HG03108 (cell line): ENCODE results near the gene AMACR.

Experiments
- ATAC-seq: cut with Tn5 transposase; IDR thresholded peaks from one replicate; pipeline ENCODE4 v1.9.1; 2021; ENCODE audit warnings: moderate library complexity; ENCODE audit not compliant: unreplicated experiment

The AMACR gene

DNA sequence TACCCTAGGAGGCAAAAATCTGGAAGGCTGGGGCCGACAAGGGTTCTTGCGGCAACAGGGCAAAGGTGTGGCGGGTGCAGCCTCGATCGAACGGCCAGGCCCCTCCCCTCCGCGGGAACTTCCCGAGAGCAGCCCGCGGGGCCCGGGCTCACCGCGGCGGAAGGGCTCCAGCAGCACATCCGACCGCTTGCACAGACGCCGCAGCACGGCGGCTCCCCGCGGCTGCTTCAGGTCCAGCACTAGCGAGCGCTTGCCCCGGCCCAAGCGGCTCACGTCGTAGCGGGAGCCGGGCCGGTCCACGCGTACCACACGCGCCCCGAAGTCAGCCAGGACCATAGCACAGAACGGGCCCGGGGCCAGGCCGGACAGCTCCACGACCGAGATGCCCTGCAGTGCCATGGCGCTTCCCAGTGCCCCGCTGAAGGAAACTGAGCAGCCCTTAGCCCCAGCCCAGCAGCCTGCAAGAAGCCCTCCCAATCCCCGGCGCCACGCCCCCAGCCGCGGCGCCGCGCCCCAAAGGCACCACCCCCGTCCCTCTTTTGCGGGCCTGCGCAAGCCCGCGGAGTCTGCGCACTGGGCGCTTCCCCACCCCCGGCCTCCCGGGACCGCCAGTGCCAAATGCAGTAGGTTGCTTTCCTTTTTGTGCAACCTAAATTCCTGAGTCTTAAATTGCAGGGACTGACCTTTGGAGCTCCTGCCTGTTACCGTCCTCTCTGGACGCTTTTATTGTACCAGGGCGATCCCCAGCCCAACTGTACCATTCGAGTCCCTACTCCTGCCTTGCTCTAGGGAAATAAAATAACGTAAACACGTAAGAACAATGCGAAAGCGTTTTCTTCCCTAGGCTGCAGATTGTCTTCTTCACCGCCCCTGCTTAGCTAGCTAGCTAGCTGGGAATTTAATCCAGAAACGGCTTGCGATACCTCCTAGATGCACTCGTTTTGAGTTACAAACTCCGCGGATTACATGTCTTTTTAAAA, at the start of gene AMACR:
Gene AMACR, minus strand, starts transcription at position 430 of the 980 bp plus-strand sequence. Its CDS starts 31 bp downstream, at position 399.
- peak; percentile 87 for ATAC-seq

DNA sequence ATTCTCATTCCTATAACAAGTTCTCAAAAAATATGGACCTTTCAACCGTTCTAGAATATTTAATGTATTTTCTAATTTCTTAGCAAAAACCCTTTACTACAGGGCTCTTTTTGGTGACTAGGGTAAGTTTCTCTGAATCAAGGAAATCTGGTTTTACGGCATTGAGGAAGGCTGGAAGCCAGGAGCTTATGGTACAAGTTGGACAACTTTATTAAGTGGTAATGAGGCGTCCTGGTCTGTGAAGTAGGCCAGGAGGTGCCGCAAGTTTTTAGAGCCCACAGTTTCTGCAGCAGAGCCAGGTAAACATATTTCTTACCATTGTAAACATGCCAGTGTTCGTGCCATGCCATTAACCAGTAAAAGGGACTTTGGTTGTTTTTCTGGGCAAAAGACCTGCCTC, 49.7 kb upstream of the AMACR start:
- no peak for ATAC-seq

DNA sequence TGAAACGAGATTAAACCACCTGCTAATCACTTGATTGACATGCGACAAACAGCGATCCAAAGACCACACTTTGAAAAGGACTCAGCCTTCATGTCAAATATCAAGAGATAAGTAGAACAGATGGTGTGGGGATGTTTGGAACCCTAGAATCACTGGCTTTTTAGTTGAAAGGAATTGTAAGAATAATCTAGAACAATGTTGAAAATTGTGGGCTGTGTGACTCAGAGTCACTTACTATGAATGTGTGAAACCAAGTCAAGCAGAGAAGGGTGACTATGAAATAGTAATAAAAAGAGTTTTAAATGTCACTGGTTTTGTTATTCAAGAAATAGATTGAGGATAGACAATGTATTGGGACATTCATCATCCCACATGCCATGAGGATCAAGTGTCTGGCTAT, 49.3 kb upstream of the AMACR start:
- no peak for ATAC-seq

DNA sequence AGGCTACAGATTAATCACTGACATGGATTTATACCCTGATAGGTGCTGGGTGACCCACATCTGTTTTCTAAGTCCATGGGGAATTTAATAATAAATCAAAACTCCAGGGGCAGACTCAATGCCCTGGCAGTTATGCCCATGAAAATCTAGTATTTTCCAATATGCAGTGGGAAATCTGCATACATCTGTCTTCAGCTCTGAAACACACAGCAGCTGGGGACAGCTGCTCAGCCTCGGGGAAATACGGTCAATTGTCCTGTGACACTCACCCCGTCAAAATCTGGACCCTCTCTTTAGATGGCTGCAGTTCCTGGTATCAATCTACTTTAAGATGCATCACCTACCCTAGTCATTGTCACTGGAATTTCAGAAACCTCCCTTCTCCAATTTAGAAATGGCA, 47.8 kb upstream of the AMACR start:
- no peak for ATAC-seq

DNA sequence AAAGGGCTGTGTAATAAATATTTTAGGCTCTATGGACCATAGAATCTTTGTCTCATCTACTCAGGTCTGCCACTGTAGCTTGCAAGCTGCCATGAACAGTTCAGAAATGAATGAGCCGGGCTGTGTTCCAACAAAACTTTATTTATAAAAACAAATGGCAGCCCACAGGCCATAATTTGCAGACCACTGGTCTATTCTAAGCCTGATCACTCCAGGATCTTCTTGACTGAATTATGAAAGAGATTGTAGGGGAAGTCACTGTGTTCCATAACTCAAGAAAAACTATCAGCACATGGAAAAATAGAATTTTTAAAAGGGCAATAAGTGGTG, 46.5 kb upstream of the AMACR start:
- no peak for ATAC-seq

DNA sequence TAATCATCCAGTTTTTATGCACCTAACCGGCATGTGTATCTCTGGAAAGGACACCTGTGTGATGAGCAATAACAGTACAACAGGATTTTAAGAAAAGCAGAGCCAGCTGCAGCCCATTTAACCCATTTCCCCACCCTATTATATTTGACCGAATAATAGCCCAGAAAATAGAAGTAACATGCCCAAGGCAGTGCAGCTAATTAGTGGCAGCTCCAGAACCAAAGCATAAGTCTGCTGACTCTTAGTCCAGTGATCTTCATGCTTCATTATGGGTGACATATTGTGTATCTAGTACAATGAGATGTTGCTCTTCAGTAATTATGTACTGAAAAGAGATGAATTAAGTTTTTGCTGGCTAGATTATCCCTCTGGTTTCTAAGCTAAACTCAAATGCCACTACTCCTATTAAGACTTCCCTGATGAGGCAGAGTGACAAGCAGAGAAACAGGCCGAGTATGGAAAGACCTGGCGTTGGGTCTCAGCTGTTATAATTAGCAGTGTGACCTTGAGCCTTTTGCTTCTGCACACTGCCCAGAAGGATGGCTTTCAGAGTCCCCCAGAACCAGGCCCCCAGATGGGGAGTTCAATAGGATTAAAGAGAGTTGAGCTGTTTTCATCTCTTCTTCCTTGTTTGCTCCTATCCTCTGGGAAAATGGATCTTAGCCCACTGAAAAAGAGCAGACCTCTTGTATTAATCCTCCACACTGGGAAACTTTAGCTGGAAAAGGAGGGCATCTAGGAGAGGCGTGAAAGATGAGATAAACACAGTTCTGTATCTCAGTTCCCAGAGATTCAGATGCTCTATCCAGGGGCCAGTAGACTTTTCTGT, 45.9 kb upstream of the AMACR start:
- ATAC-seq: no peak

DNA sequence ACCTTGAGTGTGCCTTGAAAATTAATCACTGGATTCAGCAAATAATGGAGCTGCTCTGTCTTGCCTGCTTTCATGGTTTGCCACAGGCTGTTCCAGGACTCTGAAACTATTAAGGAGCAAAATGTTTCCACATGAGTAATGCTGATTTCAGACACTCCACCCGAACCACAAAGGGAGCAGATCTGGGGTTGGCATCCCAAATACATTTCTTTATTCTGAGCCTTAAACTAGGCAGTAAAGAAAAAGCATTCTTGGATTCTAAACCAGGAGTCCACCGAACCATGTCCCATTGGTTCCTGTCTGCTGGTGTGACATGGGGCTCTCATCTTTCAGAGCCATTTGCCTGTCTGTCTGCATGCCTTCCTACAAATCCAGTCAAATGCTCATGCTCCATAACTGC, 45.3 kb upstream of the AMACR start:
- no peak for ATAC-seq

DNA sequence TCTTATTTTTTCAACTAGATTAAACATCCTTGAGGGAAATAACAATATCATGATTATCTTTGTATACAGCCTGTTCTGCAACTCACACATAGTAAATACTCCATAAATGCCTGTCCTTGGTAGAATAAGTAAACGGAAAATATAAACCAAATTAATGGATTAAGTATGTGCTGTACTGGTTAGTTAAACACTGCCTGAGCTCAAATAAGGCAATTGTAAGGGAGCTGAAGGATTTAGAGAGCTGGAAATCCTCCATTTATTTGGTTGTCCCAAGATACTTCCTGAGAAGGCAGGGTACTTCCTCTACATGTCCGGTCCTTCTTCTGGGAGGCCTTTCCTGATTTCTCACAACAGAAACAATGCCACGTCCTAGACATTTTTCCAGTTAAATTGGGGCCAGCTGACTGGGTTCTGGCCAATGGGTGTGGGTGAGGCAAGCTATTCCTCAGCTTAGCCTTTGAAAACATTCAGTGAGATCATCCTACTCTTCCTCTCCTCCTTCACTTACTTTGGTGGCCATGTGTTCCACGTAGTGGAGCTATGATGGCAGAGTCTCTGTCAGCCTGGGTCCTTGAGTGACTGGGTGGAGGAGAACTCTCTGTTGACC, 43.6 kb upstream of the AMACR start:
- ATAC-seq: no peak

DNA sequence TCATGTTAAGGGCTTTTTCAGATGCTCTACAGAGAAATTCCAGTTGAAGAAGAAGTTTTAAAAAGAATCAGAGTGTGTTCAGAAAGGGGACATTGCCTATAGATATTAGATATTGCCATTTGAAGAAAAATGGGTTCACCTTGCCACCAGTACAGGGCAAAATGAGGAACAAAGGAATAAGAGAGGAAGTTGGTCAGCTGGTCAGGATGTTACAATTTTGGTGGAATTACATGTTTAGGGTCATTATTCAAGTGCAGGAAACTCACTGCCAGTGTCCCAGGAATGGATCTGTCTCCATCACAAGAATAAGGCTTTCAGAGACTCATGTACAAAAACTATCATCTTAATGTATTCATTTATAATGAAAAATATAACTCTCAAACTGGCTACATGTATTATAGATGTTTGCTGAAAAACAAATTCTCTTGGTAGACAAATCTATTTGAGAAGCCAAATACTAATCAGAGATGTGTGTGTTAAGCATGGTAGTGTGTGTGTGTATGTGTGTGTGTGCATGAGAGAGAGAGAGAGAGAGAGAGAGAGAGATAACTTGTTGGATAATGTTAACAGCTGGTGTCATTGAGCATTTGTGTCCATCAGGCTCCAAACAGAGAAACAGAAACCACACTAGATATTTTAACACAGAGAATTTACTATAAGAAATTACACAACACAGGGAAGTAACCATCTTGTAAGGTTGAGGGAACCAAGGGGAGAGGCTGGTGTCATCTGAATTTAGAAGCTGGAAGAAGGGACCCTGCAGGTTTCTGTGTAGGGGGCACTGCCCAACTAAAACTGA, 40.1 kb upstream of the AMACR start:
- ATAC-seq: no peak

DNA sequence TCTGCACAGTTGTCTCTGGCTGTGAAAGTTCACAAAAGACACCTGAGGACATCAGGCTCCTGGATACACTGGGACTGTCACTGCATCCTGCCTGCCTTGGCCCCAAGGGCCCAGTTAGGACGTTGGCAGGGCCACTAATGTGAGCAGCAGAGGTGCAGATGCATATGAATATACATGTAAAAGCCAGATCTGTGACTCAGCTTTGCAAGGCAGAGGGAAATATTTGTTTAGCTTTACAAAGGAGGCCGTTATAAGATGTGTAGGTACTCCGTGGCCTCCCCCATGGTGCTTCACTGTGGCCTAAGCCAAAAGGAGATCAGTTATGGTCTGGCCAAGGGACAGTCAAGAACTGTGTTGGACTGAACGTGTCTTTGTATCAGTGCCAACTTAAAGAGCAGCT, 39.3 kb upstream of the AMACR start:
- ATAC-seq: no peak

DNA sequence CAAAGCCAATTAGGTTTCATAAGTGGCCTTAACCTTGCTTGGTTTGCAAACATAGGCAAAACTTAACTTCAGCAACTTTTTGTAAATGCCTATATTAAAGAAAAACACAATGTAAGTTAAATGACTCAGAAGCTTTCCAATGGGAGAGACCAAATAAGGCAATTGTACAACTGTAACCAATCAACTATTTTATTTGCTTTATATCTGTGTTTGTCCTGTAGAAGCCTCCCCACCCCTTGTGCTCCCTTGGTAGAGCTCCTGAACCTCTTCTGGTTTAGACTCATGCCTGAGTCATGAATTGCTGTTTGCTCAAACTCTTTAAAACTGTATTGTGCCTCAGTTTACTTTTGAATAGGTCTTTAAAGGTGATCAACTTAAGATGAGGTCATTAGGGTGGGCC, 38.1 kb upstream of the AMACR start:
- no peak for ATAC-seq

DNA sequence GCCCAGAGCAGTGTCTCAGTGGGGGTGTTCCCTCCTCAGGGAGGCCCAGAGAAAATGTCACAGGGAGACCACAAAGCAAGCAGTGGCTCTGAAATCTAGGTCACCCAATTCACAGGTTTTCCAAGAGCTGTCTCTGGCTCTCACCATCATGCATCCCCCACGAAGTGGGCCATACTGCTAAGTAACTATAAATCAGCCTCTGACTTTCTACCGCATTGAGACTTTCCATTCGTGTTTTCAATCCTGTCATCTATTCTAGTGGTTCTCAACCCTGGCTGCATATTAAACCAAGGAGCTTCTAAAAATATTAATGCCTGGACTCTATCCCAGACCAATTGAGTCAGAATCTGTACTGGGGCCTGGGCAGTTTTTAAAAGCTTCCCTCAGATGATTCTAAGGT, 37.2 kb upstream of the AMACR start:
- ATAC-seq: no peak

DNA sequence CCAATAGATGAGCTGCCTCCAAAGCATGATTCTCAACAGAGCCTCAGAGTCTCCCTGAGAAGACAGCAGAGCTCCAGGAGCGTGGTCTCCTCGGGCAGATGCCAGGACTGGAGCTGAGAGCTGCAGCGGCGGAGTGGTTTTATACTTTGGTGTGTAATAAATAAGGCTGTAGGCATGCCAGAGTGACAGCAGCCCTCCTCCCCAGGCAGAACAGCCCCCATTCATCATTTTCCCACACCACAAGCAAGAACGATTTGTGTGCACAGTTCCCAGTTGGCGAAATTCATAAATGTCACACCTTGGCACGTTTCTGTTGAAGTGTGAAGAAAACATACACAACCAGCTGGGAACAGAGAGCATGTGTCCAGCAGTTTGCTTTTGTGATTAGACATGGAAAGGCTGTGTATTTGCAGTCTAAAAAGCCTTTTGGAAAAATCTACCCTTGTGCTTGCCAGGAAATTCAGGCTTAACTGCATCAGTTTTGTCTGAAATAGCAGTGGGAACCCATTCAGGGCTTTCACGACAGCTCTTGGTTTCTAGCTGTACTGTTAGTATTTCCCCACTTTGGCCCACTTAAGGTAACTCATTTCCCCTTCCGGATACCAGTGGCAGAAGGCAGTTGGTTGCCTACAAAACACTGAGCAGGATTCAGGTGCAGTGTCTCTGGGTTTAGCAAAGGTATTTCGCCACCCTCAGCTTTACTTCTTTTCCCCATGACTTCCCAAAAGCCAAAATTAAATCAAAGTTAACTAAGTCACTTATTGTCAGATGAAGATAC, 35.4 kb upstream of the AMACR start, which contains the start of gene C1QTNF3:
Gene C1QTNF3, minus strand, starts transcription at position 115 of the 778 bp plus-strand sequence. Its CDS starts 88 bp downstream, at position 27.
- ATAC-seq: no peak

DNA sequence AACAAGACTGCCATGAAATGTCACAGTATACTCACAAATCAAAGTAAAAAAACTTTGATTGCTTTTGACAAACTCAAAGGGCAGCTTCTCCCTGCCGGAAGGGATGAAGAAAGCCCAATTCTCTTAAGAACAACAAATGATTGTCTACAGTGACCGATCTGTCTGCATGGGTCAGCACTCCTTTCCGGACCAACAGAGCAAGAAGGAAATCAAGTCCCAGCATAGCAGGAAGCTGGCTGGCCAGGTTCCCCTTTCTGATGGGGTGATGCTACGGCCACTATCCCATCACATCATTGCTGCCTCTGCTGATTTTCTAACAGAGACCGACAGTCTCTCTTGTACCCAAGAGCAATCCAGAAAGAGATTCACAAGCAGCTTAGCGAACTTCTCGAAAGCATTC, 34.5 kb upstream of the AMACR start:
- no peak for ATAC-seq

DNA sequence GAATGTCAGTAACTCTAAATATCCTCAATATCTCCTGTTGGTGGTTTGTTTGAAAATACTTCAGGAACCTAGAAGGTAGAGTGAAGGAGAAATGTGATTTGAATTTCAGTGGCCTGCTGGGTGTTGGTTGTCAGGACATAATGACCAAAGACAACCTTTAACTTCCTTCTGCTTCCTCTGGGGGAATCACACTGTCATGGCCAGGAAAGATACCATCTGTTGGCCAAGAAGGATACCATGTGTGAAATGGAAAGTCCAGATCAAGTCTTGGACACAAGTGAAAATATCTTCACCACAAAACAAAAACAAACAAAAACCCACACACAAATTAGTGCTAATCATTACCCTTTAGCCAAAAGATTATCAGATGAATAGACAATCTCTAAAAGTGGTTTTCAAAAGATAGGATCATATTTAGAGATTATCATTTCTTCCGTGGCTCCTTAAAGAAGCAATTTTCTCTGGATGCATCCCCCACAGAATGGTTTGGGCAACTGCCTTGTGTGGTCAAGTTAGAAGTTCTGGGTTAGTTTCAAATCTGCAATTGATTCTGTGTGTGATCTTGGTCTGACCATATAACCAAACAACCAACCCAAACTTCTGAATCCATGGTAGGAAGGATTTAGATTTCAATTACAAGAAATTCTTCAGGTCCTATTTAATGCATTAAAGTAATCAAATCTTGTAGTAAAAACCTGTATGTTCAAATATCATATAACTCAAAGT, 33.6 kb upstream of the AMACR start:
- no peak for ATAC-seq

DNA sequence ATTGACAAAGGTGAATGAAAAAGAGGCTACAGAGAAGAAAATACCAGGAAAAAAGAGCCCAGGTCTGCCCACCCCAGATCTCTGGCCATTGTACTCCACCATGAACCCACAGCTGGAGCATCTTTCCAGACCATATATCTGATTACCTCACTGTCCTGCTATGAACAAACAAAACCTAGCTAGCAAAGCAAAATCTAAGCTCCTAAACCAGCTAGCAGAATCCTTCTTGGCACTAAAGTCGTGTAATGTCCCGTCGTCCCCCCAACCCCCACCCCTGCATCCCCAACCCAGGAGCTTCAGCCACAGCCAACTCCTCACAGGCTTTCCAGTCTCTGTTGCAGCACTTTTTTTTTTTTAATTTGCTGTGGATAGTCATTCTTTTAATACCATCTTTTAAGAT, 32.6 kb upstream of the AMACR start:
- no peak for ATAC-seq

DNA sequence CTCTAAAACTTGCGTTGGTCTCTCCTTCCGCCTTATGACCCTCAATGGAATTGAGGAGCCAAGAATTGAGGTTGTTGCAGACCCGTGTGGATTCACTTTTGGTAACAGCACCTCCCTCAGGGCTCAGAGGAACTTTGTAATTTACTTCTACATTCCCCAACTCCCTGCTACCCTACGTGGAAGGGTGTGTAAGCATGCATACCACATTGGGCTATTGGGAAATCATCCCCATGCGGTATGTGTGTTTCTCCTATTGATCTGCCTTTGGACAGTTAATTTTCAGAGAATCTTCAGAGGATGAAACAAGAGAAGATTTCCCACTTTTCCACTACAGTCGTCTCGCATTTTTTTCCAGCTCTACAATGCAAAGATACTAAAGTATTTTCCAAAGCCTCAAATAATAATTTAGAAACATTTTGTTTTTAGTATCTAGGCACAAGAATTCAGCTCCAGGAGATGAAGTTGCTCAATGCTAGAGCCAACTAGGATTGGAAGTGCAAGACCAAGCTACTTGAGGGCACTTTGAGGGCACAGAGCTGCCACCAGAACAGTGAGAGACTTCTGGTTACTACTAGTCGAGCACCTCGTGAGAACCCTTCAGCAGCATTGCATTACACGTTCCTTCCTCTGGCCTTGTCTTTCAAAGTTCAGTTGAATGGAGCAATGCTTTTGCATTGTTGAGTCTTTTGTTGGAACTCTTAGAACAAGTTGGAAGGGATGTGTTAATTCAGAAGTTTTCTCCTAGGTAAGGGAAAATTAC, 31.7 kb upstream of the AMACR start:
- ATAC-seq: no peak

DNA sequence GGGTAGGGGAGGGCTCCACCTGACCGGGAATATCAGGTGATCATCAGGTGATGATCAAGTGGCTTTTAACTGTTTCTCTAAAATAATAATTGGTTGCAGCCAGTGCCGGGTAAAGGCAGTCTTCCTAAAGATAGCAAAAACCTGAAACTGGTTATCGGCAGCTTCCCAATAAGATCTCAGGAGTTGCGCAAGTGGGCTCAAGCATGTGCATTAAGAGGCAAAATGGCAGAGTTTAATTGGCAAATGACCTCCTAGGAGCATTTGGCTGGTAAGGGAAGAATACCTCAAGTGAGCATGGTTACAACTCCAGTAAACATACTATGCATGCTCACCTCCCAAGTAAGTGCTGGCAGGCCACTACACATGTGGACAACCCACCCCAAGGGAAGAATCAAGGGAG, 31.0 kb upstream of the AMACR start:
- no peak for ATAC-seq

DNA sequence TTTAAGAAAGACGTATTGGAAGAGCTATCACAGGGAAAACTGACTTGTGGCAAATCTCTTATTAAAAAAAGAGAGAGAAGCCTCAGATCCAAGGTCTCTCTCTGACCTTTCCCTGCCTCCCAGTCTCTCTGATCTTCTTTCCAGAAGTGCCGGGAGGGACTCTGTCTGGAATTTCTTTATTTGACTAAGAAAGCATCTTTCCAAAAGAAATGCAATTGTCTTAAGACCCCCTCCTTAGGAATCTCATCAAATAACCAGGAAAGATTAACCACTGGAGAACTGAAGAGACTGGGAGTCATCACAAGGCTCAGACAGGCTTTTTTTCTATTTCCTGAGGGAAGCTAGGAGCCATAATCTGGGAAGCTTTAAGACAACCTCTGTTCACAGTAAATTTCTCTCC, 30.5 kb upstream of the AMACR start:
- ATAC-seq: no peak
